Measurements from ENCODE around the gene GP9.

The GP9 gene

DNA sequence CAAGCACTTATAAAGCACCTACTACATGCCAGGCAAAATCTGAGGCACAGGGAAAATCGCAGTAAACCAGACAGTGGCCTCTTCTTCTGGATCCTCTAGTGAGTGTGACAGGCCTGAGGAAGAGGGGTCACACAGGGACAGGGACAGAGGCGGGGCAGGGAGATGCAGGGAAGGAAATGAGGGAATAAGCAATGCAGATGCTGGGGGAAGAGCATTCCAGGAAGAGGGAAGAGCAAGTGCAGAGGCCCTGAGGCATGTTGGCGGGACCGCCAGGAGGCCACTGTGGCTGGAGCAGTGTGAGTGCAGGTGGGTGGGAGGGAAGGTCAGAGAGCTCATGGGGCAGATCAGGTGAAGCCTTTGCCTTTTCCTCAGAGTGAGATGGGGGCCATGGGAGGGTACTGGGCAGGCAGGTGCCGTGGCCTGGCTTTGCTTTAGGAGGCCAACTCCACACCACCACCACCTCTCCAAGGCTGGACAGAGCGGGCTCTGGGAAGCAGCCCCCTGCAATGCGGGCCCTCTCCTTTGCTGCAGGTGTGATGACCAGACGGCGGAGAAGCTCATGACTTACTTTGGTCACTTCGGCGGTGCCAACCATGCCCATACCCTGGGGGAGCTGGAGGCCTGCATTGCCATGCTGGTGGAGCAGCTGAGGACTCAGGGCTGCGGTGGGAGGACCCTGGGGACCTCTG is 26.8 kb upstream of the GP9 start:
- no peak overlapping the region for H3K4me3 ChIP-seq (ENCODE audit: low read depth, low read length)
- TF ChIP-seq, protein P1, sequence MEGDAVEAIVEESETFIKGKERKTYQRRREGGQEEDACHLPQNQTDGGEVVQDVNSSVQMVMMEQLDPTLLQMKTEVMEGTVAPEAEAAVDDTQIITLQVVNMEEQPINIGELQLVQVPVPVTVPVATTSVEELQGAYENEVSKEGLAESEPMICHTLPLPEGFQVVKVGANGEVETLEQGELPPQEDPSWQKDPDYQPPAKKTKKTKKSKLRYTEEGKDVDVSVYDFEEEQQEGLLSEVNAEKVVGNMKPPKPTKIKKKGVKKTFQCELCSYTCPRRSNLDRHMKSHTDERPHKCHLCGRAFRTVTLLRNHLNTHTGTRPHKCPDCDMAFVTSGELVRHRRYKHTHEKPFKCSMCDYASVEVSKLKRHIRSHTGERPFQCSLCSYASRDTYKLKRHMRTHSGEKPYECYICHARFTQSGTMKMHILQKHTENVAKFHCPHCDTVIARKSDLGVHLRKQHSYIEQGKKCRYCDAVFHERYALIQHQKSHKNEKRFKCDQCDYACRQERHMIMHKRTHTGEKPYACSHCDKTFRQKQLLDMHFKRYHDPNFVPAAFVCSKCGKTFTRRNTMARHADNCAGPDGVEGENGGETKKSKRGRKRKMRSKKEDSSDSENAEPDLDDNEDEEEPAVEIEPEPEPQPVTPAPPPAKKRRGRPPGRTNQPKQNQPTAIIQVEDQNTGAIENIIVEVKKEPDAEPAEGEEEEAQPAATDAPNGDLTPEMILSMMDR (conservative IDR thresholded peaks at IDR 0.05; ENCODE audit: low read depth, low read length): no peak
- DNase-seq (ENCODE audit: low read depth): no peak

DNA sequence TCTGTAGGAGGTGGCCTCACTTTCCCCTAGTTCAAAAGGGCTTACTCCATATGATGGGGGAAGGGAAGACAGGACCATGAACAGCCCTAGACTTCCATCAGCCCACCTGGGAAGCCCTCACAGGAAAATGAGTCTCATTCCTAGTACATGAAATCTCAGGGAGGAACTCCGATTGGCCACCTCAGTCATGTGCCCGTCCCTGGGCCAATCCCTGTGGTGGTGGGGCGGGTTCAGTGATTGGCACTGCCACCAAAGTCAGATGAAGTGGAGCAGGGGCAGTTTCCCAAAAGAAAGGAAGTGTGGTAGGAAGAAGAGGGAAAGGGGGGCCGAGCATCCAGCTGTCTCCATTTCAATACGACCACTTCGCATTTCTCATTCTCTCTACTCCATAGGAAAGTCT is 25.9 kb upstream of the GP9 start:
- TF ChIP-seq, protein P1 (conservative IDR thresholded peaks at IDR 0.05; ENCODE audit: low read depth, low read length): no peak
- no peak for DNase-seq (ENCODE audit: low read depth)
- H3K4me3 ChIP-seq (ENCODE audit: low read depth, low read length): no peak overlapping the region

DNA sequence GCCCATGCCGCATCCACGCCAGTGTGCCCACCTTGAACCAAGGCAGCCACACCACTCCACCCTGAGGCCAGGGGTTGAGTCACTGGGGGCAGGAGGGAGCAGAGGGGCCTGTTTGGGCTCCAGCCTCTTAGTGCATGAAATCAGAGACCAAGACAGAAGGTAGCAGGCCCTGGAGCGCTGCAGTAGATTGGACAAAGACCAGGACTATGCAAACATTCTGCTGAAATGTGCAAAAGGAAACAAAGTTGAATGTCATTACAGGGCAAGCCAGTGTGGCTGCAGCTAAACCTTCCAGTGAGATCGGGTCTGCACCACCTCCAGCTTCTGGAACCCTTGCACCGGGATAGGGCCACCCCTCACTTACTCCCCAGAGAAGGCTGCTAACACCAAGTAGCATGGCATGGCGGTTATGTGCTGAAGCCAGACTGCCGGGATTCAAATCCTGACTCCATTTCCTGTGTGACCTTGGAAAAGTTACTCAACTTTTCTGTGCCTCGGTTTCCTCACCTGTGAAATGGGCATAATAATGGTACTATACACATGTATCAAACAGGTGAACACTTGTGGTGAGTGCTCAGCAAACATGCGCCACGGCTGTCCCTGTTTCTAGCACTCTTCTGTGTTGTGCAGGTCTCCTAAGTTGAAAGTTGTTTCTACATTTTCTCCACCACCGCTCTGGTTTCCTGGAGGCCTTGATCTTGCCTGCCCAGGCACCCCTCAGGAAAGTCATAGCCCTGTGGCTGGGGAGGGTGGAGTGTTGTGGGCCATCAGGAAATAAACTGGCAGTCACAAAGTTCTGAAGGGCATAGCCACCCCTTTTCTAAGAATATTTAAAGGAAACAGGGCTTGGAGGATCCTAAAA is 25.0 kb upstream of the GP9 start:
- no peak overlapping the region for H3K4me3 ChIP-seq (ENCODE audit: low read depth, low read length)
- TF ChIP-seq, protein P1 (conservative IDR thresholded peaks at IDR 0.05; ENCODE audit: low read depth, low read length): no peak
- no peak for DNase-seq (ENCODE audit: low read depth)

DNA sequence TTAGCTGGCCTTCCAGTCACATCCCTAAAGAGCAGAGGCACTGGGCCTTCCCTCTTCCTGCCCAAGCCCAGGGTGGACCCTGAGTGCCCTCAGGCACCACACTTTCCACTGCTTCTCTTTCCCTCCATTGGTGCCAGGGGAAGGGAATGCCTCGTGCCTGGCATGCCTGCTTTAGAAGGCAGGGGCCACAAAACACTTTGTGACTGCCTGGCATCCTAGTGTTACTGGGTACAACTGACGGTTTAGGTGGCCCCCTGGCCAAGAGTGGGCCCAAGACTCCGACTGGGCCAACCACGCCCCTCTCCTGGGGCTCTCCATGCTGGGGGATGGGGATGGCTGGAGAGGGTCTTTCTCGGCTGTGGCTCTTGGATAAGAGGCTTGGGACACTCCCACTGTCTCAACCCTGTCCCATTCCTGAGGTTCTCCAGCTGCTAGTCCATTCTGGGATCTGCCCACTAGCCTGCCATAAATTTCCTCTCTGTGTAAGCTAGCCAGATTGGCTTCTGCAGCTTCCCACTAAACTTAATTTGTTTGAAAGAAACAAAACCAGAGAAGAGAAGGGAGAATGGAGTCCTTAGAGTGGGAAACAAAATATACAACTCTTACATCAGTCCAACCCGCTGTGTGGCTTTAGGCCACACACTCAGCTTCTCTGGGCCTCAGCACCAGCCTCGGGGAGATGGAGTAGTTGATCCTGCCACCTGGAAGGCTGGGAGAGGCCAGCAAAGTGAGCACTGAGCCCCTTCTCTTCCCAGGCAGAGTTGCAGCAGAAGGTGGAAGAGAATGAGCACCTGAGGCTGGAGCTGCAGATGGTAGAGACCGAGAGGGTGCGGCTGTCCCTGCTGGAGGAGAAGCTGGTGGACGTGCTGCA is 24.1 kb upstream of the GP9 start:
- no peak for DNase-seq (ENCODE audit: low read depth)
- TF ChIP-seq, protein P1 (conservative IDR thresholded peaks at IDR 0.05; ENCODE audit: low read depth, low read length): no peak
- no peak overlapping the region for H3K4me3 ChIP-seq (ENCODE audit: low read depth, low read length)

DNA sequence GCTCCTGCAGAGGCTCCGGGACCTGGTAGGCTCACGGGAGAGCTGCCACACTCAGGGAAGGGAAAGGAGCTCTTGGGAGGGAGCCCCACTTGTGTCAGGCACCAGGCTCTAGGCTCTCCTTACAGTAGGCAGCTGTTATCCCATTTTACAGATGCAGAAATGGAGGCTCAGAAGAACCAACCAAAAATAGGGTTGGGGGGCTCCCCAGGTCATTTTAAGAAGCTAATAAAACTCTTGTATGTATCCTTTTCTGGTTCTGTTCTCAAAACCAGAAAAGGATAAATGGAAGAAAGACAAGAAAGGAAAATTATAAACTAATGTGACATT is 23.5 kb upstream of the GP9 start:
- TF ChIP-seq, protein P1 (conservative IDR thresholded peaks at IDR 0.05; ENCODE audit: low read depth, low read length): no peak
- no peak for DNase-seq (ENCODE audit: low read depth)
- H3K4me3 ChIP-seq (ENCODE audit: low read depth, low read length): no peak overlapping the region

DNA sequence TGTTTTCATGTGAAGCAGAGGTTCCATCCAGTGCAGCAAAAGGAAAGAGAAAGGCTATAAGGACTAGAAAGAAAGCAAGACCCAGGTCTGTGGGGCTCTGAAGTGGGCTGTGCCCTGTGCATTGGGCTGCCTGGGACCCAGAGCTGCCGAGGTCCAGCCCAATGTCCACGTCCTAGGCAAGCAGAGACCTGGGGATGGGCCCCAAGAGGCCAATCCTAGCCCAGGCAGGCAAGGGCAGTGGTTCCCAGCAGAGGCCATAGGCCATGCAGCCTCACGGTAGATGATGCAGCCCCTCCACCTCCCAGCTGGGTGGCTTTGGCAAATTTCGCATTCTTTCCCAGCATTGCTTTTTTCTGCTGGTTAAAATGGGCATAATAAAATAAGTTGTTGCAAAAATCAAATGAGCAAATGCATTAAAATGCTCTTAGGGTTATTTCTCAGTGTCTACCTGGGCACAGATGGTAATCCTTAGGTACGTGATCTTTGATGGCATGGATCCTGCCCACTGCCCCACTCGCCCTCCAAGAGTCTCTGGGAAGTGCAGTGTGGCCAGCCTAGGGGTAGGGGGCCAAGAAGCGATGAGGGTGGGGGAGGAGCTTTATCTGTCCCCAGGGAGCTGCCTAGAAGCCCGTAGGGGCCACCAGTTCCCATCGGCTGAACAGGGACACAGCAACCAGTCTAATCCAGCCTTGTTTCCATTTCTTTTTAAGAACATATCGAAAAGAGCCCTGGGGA is 22.3 kb upstream of the GP9 start:
- TF ChIP-seq, protein P1 (conservative IDR thresholded peaks at IDR 0.05; ENCODE audit: low read depth, low read length): no peak
- H3K4me3 ChIP-seq (ENCODE audit: low read depth, low read length): no peak overlapping the region
- no peak for DNase-seq (ENCODE audit: low read depth)
